ENCODE results near the gene PEX11G. TPM values are rescaled to one million over a fixed set of nuclear protein-coding genes. Genes with fewer than 3 reads are reported as not detected.

PEX11G gene
- total RNA-seq: 2.8 and 5.9 TPM in 2 replicates

DNA sequence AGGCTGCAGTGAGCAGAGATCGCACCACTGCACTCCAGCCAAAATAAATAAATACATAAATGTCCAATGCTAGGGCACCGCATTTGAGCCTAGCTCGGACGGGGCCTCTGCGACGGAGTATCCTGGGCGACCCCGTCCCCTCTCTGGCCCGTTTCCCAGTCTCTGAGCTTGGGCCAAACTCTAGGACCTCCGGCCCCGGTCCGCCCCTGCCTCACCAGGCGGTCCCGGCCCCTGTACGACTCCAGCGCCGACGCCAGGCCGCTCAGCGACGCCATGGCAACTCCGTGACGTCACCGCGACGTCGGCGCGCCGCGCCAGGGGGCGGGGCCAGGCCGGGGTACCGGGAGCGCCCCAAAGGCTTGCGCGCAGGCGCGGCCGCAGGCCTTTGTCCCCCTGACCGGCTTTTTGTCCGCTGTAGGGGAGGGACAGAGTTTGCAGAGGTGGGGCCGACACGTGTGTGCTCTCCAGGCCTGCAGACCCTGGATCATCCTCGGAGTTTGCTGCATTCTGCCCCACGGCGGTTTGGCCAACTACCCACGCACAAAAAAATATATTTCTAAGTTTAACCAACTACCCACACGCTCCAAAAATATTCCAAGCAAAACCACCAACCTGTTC, at the start of gene PEX11G:
Gene PEX11G, minus strand, starts transcription at position 300 of the 618 bp plus-strand sequence. Its CDS starts 25 bp downstream, at position 275.

DNA sequence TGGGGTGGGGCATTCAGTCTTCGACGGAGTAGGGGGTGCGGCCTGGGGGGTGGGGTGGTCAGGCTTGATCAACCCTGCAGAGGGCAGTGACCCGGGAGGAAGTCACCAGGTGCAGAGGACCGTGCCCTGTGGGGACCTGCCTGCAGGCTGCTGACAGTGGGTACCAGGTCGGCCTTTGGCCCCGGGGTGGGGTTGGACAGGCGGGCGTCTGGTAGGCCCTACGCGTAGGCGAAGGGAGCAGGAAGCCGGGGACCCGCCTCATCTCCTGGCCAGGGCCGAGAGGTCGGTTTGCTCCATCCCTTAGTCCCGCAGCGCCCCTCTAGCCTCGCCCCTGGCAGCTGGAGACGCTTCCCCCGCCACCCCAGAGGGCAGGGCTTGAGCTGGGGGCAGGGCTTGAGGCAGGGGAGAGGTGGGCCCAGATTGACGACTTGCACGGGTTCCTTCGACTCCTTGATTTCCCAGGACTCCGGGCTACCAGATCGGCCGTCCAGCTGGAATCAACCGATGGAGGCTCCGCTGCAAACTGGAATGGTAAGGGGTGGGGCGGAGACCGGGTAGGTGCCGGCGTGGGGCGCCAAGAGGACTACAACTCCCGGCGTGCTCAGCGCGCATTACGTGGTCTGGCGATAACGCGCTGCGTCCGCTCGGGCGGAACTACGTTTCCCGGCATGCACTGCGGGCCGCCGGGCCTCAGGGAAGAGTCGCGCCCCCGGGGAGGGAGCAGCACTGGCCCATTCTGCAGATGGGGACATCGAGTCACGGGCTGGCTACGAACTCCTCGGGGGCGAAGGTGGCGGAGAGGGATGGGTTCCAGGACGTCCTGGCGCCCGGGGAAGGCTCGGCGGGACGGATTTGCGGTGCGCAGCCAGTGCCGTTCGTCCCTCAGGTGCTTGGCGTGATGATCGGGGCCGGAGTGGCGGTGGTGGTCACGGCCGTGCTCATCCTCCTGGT, 46.5 kb upstream of the PEX11G start, which contains the start of gene PNPLA6:
Gene PNPLA6, plus strand, starts transcription at position 671 of the 951 bp plus-strand sequence. Its CDS starts 72 bp downstream, at position 743.

DNA sequence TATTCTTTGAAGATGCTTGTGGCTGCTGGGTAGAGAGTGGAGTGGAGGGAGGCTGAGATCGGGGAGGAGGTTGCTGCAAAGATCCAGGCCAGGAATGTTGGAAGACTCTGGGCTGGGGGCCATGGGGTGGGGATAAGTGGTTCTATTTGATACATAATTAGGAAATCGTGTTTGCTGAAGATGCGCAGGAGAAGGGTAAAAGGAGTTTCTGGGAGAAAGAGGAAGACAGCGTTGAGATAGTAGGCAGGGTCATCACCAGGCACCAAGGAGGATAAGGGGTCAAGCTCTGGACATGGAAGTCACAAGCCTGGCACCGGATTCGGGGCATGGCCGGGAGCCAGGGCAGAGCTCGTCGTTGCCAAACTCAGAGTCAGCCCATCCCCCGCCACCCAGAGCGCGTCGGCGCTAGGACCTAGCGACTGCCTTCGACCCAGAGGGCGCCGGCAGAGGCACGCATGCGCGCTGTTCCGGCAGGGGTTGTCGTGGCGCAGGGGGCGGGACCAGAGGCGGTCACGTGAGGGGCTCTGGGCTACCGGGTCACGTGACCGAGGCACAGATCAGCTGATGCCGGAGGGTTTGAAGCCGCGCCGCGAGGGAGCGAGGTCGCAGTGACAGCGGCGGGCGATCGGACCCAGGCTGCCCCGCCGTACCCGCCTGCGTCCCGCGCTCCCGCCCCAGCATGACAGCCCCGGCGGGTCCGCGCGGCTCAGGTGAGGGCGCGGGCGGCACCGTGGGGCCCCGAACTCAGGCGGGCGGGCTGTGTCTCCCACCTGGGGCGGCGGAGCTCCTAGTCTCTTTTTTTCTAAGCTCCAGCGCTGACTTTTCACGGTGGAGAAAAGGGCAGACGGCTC, 33.5 kb upstream of the PEX11G start, which contains the start of gene MCOLN1:
Gene MCOLN1, plus strand, starts transcription at position 553 of the 851 bp plus-strand sequence. Its CDS starts 127 bp downstream, at position 680.

DNA sequence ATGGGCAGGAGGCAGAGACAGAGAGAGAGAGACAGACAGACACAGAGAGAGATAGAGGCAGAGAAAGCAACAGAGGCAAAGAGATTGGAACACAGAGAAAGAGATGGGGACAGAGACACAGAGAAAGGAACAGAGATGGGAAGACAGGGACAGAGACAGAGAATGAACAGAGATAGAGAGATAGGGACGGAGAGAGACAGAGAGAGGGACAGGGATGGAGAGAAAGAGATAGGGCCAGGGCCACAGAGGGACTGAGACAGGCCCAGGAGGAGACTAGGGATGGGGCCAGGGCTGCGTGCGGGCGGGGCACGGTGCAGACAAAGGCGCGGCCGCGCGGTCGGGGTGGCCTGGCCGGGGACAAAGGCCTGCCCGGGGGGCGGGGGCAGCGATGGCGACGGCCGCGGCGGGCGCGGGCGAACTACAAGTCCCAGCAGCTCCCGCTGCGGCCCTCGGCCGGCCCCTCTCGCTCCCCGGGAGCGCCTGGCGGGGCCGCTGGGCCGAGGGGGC, 26.9 kb upstream of the PEX11G start, which contains the start of gene ZNF358:
Gene ZNF358, plus strand, starts transcription at position 459 of the 507 bp plus-strand sequence. CDS start 3,140 bp downstream, outside the sequence.

Other genes with a start within 250 kb of the PEX11G start
- 21.6 and 54.2 TPM in 2 replicates for gene INSR, start 194.6 kb downstream of the PEX11G start, total RNA-seq
- gene ARHGEF18, start 140.1 kb downstream of the PEX11G start, total RNA-seq: 84.0 and 228 TPM in 2 replicates
- 44.0 and 47.5 TPM in 2 replicates for gene ZNF358, start 27.1 kb upstream of the PEX11G start, total RNA-seq
- gene MCOLN1, start 33.6 kb upstream of the PEX11G start, total RNA-seq: 6.8 and 7.9 TPM in 2 replicates
- gene PNPLA6, start 46.7 kb upstream of the PEX11G start, total RNA-seq: 130 and 198 TPM in 2 replicates
- 7.8 and 8.2 TPM in 2 replicates for gene CAMSAP3, start 106.8 kb upstream of the PEX11G start, total RNA-seq
- 47.0 and 62.0 TPM in 2 replicates for gene XAB2, start 140.5 kb upstream of the PEX11G start, total RNA-seq
- 3.6 and 13.3 TPM in 2 replicates for gene PET100, start 140.8 kb upstream of the PEX11G start, total RNA-seq
- gene PCP2, start 144.7 kb upstream of the PEX11G start, total RNA-seq: not detected in 2 replicates
- 73.6 and 81.3 TPM in 2 replicates for gene STXBP2, start 148.1 kb upstream of the PEX11G start, total RNA-seq
- gene RETN, start 180.0 kb upstream of the PEX11G start, total RNA-seq: not detected in 2 replicates
- gene MCEMP1, start 188.1 kb upstream of the PEX11G start, total RNA-seq: not detected in 2 replicates
- 22.8 and 71.0 TPM in 2 replicates for gene TRAPPC5, start 191.8 kb upstream of the PEX11G start, total RNA-seq
- not detected in 2 replicates for gene FCER2, start 213.1 kb upstream of the PEX11G start, total RNA-seq
- gene CLEC4G, start 243.1 kb upstream of the PEX11G start, total RNA-seq: not detected in 2 replicates

Measured in placental epithelial cell (primary cell).